PC-3 (cell line): ENCODE measurements around the gene DGLUCY.

ENCODE experiments used
- EZH2 ChIP-seq: fragments of 300-600 bp; sonication (generic); IDR thresholded peaks from one replicate; pipeline ENCODE4 v1.6.1; 2017; ENCODE audit warnings: antibody characterized with exemption, mild to moderate bottlenecking, low read length; ENCODE audit not compliant: unreplicated experiment
- TF ChIP-seq, protein P1 (sequence below): fragments of 300-600 bp; sonication (generic); conservative IDR thresholded peaks from 2 replicates; pipeline ENCODE4 v1.5.1; 2017; ENCODE audit warnings: antibody characterized with exemption, low read depth, mild to moderate bottlenecking, low read length

DNA sequence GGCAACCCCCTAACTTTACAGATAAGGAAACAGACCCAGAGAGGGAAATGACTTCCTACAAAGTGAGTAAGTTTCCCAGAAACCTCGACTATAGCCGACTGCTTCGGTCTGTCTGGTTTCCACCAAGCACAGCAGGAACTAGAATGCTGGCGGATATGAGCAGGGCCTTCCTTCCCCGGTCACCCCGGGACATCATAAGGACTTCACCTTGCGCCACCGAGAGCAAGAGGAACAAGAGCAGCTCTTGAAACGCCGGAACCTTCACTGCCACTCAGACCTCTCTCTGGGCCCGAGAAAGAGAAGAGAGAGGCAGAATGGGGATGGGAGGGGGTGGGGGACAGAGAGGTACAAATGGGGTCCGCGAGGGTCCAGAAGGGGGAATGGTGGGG lies 160.0 kb downstream of the DGLUCY start:
- TF ChIP-seq, protein P1, sequence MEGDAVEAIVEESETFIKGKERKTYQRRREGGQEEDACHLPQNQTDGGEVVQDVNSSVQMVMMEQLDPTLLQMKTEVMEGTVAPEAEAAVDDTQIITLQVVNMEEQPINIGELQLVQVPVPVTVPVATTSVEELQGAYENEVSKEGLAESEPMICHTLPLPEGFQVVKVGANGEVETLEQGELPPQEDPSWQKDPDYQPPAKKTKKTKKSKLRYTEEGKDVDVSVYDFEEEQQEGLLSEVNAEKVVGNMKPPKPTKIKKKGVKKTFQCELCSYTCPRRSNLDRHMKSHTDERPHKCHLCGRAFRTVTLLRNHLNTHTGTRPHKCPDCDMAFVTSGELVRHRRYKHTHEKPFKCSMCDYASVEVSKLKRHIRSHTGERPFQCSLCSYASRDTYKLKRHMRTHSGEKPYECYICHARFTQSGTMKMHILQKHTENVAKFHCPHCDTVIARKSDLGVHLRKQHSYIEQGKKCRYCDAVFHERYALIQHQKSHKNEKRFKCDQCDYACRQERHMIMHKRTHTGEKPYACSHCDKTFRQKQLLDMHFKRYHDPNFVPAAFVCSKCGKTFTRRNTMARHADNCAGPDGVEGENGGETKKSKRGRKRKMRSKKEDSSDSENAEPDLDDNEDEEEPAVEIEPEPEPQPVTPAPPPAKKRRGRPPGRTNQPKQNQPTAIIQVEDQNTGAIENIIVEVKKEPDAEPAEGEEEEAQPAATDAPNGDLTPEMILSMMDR = no peak
- TF ChIP-seq EZH2 = no peak
